KOPT-K1 (cell line): ENCODE measurements around the gene ARL8A.
"Not testable (repeated sequence)": the region's sequence is repeated elsewhere in the genome, so short reads cannot be mapped to it uniquely, and the experiment has no call there.

Source experiments
- H3K27ac ChIP-seq: fragments of 200-600 bp; sonication (generic); 2 replicates; pipeline ENCODE4 v1.5.1; 2016; ENCODE audit warnings: antibody characterized with exemption, mild to moderate bottlenecking, low read depth, low read length; ENCODE audit not compliant: poor library complexity, severe bottlenecking
- H3K36me3 ChIP-seq: fragments of 200-600 bp; sonication (generic); 2 replicates; pipeline ENCODE4 v1.5.1; 2017; ENCODE audit warnings: antibody characterized with exemption, mild to moderate bottlenecking, low read length, moderate library complexity; ENCODE audit not compliant: insufficient read depth
- H3K9me3 ChIP-seq: fragments of 200-600 bp; sonication (generic); 2 replicates; pipeline ENCODE4 v1.5.1; 2017; ENCODE audit warnings: antibody characterized with exemption, low read length, mild to moderate bottlenecking; ENCODE audit not compliant: insufficient read depth, poor library complexity, severe bottlenecking

Gene ARL8A

DNA sequence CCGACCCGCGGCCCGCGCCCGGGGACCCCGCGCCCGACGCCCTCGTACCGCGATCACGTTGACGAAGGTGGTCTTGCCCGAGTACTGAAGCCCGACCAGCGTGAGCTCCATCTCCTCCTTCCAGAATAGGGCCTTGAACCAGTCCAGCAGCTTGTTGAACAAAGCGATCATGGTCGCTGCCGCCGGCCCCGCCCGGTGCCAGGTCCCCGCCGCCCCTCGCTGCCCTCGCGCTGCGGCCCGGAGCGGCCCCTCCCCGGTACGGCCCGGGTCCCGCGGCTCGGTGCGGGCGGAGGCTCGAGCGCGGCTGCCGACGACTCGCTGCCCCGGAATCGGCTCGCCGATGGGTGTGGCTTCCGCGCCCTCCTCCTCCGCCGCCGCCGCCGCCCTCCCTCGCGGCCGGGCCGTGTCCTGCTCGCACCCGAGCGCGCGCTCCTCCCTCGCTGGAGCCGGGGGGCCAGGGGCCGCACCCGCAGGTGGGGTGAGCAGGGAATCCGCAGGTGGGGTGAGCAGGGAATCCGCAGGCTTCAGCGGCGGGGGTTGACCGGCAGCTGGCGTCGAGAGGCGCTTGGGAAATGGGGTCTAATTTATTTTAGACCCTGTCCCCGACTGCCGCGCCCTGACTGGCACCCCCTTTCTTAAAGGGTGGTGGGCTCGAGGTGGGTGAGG, at the start of gene ARL8A:
Gene ARL8A (minus strand): TSS at position 336 of the 666 bp plus-strand sequence. CDS start 165 bp downstream, at position 171.
- Histone ChIP-seq H3K9me3 (no peaks in the 10 kb centered on the region), H3K27ac (peak within 1 kb of the TSS; percentile 82), H3K36me3 (peaks cover 42% of the 10 kb centered on the region)

GRCh38 chr1:202194328-202194648, 49.8 kb upstream of the ARL8A start:
- no peak overlapping the region for H3K27ac ChIP-seq

DNA sequence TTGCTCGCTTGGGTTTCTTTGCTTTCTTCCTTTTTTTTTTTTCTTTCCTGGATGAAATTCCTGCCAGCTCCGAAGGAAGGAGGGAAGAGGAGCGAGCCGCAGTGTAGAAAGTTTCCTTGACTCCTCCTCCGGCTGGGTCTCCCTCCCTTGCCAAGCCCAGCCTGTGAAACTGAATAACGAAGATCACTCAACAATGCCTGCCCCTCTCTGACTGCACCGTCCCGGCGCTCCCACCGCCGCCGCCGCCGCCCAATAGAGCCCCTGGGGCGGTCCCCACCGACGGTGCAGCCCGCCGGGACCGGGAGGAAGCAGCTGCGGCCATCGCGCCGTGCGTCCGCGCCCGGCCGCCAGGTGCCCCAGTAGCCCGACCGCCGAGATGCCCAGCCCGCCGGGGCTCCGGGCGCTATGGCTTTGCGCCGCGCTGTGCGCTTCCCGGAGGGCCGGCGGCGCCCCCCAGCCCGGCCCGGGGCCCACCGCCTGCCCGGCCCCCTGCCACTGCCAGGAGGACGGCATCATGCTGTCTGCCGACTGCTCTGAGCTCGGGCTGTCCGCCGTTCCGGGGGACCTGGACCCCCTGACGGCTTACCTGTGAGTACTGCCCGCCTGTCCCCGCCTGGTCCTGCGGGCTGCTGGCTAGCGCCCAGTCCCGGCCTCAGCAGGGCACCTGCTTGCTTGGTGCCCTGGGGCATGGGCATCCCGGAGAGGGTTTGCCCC, 49.2 kb upstream of the ARL8A start, which contains the start of gene LGR6:
Gene LGR6 (plus strand): TSS at position 186 of the 714 bp plus-strand sequence. CDS start 191 bp downstream, at position 377.
- H3K9me3 ChIP-seq = no peaks in the 10 kb centered on the region
- H3K27ac ChIP-seq = no peak within 1 kb of the TSS
- H3K36me3 ChIP-seq = no peaks in the 10 kb centered on the region

More at GRCh38 chr1:202194328-202194648, 49.8 kb upstream of the ARL8A start:
- no peaks in the 10 kb centered on the region for H3K9me3 ChIP-seq
- H3K36me3 ChIP-seq = no peaks in the 10 kb centered on the region

DNA sequence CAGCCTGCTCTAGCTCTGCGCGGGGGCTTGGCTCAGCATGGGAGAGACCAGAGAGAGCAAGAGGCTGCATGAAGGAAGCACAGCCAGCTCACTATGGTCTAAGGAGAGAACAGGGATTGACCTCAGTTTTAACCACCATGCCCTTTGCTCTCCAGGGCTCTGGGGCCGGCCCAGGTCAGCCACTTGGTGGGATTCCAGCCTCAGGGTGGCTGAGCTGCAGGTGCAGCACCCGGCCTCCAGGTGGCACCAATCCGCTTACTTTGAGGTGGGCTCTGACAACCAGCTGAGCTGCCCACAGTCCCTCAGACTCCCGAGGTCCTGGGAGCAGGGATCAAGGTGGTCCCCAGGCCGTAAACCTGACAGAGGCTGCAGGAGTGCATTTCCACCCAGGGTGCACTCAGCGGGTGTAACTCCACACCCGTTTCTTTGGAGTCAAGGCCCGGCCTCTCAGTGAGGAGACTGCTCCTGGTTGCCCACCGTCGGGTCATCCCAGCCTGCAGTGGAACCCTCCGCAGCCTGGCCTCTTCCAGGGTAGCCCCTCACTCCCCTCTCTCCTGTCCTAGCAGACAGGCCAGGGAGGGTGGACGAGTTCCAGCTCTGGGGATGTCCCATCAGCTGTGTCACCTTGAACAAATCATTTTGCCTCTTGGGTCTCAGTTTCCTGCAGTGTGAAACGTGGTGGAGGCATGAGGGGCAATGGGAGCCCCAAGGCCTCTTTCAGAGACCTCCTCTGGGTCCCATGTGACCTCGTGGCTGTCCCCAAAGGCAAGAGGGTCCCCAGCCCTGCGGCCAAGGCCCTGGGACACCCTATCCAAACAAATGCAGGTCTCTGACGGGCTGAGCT, 48.5 kb upstream of the ARL8A start:
- H3K27ac ChIP-seq = no peak overlapping the region
- H3K9me3 ChIP-seq = no peaks in the 10 kb centered on the region
- no peaks in the 10 kb centered on the region for H3K36me3 ChIP-seq

GRCh38 chr1:202191391-202191790, 46.9 kb upstream of the ARL8A start:
- not testable (repeated sequence) for H3K9me3 ChIP-seq, H3K27ac ChIP-seq, H3K36me3 ChIP-seq

DNA sequence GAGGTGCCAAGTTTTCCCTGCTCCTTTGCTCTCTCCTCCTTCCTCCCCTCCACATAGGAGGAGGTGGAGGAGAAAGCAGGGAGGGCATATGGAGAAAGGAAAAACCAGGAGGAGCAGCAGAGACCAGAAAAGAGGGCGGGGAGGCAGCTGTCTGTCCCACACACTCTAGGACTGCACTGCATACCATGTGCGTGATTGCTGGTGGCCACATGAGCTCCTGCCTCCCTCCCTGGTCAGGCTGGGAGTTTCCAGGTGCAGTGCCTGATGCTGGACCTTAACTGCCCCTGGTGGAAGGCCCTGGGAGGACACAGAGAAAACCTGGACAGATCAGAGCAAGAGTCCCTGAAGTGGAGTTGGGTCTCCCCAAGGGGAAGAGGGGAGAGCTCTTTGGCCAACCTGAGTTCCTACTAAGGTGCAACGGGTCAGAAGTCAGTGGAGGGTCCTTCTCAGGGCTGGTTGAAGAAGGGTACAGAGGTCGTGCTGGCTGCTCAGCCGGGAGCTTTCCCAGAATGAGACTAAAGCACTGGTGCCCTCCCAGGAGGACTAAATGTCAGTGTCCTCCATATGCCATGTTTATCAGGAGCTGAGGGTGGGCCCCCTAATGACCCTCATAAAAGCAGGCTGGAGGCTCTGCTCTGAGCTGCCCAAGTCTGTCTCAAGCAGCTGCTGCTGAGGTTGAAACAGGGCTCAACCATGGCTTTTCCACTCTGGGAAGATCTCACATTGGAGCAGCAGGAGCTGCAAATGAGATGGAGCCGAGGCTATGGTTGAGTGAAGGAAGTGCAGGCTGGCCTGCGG, 45.6 kb upstream of the ARL8A start:
- Histone ChIP-seq H3K9me3 (no peaks in the 10 kb centered on the region), H3K27ac (no peak overlapping the region), H3K36me3 (no peaks in the 10 kb centered on the region)

- Histone ChIP-seq H3K36me3 (no peaks in the 10 kb centered on the region), H3K9me3 (no peaks in the 10 kb centered on the region), H3K27ac (no peak overlapping the region)
Observed at GRCh38 chr1:202189001-202189790, 44.7 kb upstream of the ARL8A start.

GRCh38 chr1:202187697-202188407, 43.3 kb upstream of the ARL8A start:
- no peaks in the 10 kb centered on the region for H3K36me3 ChIP-seq
- no peaks in the 10 kb centered on the region for H3K9me3 ChIP-seq
- no peak overlapping the region for H3K27ac ChIP-seq

DNA sequence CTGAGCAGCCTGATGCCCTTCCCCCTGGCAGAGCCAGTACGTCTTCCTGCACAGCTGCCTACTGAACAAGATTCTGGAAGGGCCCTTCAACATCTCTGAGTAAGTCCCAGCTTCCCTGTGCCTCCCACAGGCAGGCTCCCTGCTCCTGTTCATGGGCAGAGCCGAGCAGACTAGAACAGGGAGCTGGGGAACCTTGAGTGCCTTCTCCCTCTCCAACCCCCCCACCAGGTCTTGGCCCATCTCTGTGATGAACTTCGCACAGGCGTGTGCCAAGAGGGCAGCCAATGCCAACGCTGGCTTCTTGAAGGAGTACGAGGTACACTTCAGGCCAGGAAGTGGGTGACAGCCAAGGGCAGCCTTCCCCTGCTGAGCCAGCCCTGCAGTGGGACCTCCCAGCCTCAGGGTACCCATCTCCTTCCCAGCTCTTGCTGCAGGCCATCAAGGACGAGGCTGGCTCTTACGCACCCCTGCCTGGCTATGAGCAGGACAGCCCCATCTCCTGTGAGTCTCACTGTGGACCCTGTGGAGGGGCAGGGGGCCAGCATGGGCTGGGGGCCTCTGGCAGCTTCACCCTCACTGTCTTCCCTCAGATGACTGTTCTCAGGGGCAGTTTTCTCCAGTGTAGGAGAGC, 42.6 kb upstream of the ARL8A start:
- Histone ChIP-seq H3K9me3 (no peaks in the 10 kb centered on the region), H3K27ac (no peak overlapping the region), H3K36me3 (no peaks in the 10 kb centered on the region)

DNA sequence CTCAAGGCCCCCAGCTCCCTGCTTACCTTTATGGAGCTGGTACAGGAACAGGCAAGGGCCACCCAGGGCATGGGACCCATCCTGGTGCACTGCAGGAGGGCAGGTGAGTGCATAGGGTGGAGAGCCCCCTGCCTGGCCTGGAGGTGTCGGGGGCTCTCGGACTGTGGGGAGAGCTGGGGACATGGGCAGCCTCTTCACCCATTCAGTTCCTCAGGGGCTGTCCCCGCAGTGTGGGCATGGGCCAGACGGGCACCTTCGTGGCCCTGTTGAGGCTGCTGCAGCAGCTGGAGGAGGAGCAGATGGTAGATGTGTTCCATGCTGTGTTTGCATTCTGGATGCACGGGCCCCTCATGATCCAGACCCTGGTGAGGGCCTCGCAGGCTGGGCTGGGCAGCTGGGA, 41.8 kb upstream of the ARL8A start:
- Histone ChIP-seq H3K27ac (no peak overlapping the region), H3K9me3 (no peaks in the 10 kb centered on the region), H3K36me3 (no peaks in the 10 kb centered on the region)

DNA sequence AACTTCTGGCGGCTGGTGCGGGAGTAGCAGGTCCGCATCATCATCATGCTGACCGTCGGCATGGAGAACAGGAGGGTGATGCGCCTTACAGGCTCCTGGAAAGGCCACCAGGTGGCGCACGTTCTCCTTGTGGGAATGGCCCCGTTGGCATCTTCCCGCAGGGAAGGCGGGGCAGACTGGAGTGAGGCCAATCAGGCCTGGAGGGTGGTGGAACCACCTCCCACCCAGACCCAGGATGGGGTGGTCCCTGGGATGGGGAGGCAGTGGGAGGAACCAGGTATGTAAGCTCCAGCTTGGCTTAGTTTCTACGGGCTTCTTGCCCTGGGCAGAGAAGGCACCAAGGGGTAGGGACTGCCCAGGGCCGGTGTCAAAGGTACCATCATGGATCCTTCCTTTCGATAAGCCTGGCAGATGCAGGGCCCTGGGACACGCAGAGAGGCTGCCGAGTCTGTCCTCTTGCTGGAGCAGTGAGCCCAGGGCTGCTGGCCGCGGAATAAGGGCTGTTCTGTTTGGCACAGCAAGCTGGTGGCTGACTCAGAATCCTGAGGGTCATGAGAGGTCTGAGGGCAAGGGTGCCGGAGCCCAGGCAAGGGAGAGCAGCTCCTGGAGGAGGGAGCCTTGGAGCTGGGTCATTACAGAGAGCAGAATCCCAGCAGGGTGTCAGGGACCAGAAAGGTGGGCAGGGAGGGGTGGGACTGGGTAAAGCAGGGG, 40.4 kb upstream of the ARL8A start:
- Histone ChIP-seq H3K36me3 (no peaks in the 10 kb centered on the region), H3K9me3 (no peaks in the 10 kb centered on the region), H3K27ac (no peak overlapping the region)

DNA sequence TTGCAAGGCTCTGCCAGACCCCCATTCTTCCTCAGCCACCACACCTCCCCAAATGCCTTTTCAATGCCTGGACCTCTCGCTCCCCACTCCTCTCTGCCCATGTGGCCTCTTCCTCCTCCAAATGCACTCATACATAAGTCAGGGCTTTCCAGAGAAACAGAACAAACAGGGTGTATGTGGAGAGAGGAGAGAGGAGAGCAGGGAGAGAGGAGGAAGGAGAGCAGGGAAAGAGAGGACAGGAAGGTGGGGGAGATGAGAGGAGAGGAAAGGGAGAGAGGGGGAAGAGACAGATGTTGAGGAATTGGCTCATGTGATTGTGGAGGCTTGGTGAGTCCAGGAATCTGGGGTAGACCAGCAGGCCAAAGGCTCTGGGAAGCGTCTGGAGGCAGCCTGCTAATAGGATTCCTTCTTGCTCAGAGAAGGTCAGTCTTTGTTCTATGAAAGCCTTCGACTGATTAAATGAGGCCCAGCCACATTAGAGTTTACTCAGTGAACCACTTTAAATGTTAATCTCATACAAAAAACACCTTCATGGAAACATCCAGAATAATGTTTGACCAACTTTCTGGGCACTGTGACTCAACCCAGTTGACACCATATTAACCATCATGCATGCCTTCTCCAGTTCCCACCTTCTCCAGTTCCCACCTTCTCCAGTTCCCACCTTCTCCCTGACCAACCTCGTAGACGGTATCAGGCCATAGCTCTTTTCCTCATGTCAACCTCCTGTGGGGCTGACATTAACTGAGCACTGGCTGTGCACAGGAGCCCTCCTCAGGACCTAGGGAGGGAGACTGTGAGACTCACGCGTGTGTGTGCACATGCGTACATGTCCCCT, 37.7 kb upstream of the ARL8A start:
- H3K27ac ChIP-seq = no peak overlapping the region
- H3K36me3 ChIP-seq = no peaks in the 10 kb centered on the region
- H3K9me3 ChIP-seq = no peaks in the 10 kb centered on the region
